ENCODE data around the gene TNNT1. TPM values are rescaled to one million over a fixed set of nuclear protein-coding genes. Genes with fewer than 3 reads are reported as not detected.

Gene TNNT1
- polyA plus RNA-seq, 1 experiment, result 3.3 TPM

GRCh38 chr19:55090564-55090963 lies 58.4 kb downstream of the TNNT1 start:
- no peak overlapping the region for H3K27ac ChIP-seq (ENCODE audit: low read depth, low read length)
- H3K4me3 ChIP-seq (ENCODE audit: low read depth, low read length), result no peak overlapping the region
- ChIA-PET POLR2A (no interaction called here), CTCF (interaction anchor here (3.2 kb wide), 1 partner anchor 15 kb away, joined by 19 read pairs; no protein-coding TSS in a partner anchor)
- no peak for DNase-seq (ENCODE audit: low read depth, low spot score)
- H3K9me3 ChIP-seq (ENCODE audit: control insufficient read depth, insufficient read depth, low read length), result no peaks in the 10 kb centered on the region; the same call in 1 of the 2 replicates
- H3K27me3 ChIP-seq (ENCODE audit: control insufficient read depth, insufficient read depth, low read length), result peaks cover 9% of the 10 kb centered on the region
- no peak for TF ChIP-seq CTCF (IDR thresholded peaks at IDR 0.05; ENCODE audit: low read depth, low read length)

- no peak overlapping the region for H3K4me3 ChIP-seq (ENCODE audit: low read depth, low read length)
- TF ChIP-seq CTCF (IDR thresholded peaks at IDR 0.05; ENCODE audit: low read depth, low read length), result no peak
- H3K9me3 ChIP-seq (ENCODE audit: control insufficient read depth, insufficient read depth, low read length), result no peaks in the 10 kb centered on the region; the same call in 1 of the 2 replicates
- peaks cover 18% of the 10 kb centered on the region for H3K27me3 ChIP-seq (ENCODE audit: control insufficient read depth, insufficient read depth, low read length)
- DNase-seq (ENCODE audit: low read depth, low spot score), result no peak
- ChIA-PET POLR2A (no interaction called here), CTCF (interaction anchor here (0.6 to 3.2 kb wide), 9 partner anchors 9 to 329 kb away, joined by 4 to 19 read pairs (median 5); partner anchors contain the start of gene PPP6R1)
- H3K27ac ChIP-seq (ENCODE audit: low read depth, low read length), result no peak overlapping the region
Measured at GRCh38 chr19:55089342-55089944, 59.6 kb downstream of the TNNT1 start.

DNA sequence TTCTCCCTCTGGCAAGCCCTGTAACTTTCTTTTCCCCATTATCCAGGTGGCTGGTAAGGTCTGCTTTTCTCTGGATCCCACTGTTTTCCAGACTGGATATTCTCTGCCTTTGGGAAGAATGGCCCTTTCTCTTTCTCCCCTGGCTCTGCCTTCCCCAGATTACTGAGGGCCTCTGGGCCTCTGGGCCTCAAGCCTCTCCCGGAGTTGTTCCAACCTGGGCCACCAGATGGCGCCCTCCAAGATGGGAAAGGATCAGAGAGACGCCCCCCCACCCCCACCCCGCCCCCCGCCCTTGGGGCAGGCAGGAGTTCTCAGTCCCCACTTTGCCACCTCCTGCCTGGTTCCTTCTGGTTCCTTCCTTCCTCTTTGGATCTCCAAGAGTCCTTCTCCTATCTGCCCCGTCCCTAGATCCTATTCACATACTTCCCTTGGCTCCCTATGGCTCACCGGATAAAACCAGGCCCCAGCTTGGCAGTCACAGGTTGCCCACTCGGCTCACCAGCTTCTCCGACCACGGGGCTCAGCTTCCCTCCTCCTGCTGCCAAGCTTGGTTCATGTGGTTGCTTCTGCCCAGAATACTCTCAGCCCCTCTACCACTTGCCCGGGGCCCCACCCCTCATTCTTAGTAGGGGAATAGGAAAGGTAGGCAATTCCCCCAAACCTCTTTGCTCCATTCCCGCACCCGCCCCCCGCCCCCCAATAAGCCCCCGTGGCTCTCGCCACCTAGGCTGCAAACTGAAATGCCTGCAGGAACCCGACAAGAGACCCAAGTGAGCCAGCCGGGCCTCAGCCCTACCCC lies 60.3 kb downstream of the TNNT1 start:
- no peak overlapping the region for H3K27ac ChIP-seq (ENCODE audit: low read depth, low read length)
- no peaks in the 10 kb centered on the region; the same call in 1 of the 2 replicates for H3K9me3 ChIP-seq (ENCODE audit: control insufficient read depth, insufficient read depth, low read length)
- no peak overlapping the region for H3K4me3 ChIP-seq (ENCODE audit: low read depth, low read length)
- DNase-seq (ENCODE audit: low read depth, low spot score), result peak; percentile 13
- H3K27me3 ChIP-seq (ENCODE audit: control insufficient read depth, insufficient read depth, low read length), result peaks cover 25% of the 10 kb centered on the region
- TF ChIP-seq CTCF (IDR thresholded peaks at IDR 0.05; ENCODE audit: low read depth, low read length), result peak; percentile 60
- POLR2A ChIA-PET, result no interaction called here
- CTCF ChIA-PET, result interaction anchor here (0.6 to 3.2 kb wide), 27 partner anchors 9 to 975 kb away, joined by 3 to 19 read pairs (median 4); partner anchors contain the start of genes EPS8L1, FIZ1, PPP1R12C and PPP6R1

DNA sequence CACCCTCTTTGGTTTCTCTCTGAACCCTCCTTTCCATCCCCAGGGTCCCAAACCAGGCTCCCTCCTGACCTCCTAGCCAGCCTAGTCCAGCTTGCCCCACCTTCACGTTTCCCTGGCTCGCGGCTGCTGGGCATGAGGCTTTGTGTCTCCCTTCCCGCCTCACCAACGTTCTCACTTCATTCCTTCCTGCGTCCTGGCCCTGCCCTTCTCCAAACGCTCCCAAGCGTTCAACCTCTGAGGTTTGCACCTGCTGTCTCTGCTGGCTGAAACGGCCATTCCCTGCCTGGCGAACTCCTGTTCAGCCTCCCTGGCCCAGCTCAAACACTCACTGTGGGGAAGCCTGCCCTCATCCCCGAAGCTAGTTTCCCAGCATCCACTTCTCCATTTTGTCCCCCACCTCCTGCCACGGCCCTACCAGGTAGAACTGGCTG lies 61.0 kb downstream of the TNNT1 start:
- TF ChIP-seq CTCF (IDR thresholded peaks at IDR 0.05; ENCODE audit: low read depth, low read length), result no peak
- DNase-seq (ENCODE audit: low read depth, low spot score), result no peak
- H3K27ac ChIP-seq (ENCODE audit: low read depth, low read length), result no peak overlapping the region
- ChIA-PET CTCF (interaction anchor here (0.6 to 3.2 kb wide), 24 partner anchors 10 to 974 kb away, joined by 3 to 19 read pairs (median 4); partner anchors contain the start of genes EPS8L1, FIZ1, PPP1R12C and PPP6R1), POLR2A (no interaction called here)
- peaks cover 5% of the 10 kb centered on the region; the same call in 1 of the 2 replicates for H3K9me3 ChIP-seq (ENCODE audit: control insufficient read depth, insufficient read depth, low read length)
- peak overlapping the region; percentile 68 for H3K4me3 ChIP-seq (ENCODE audit: low read depth, low read length)
- H3K27me3 ChIP-seq (ENCODE audit: control insufficient read depth, insufficient read depth, low read length), result peaks cover 30% of the 10 kb centered on the region

All from AG04450 (cell line).